Measurements from ENCODE around the gene NONO.
"Not testable (repeated sequence)": the region's sequence is repeated elsewhere in the genome, so short reads cannot be mapped to it uniquely, and the experiment has no call there.

NONO gene

GRCh38 chrX:71283403-71284143 lies at the start of gene NONO:
Gene NONO (plus strand): TSS chrX:71283635. CDS start chrX:71290638, 7,003 bp downstream.
- peak; percentile 98 for DNase-seq

DNA sequence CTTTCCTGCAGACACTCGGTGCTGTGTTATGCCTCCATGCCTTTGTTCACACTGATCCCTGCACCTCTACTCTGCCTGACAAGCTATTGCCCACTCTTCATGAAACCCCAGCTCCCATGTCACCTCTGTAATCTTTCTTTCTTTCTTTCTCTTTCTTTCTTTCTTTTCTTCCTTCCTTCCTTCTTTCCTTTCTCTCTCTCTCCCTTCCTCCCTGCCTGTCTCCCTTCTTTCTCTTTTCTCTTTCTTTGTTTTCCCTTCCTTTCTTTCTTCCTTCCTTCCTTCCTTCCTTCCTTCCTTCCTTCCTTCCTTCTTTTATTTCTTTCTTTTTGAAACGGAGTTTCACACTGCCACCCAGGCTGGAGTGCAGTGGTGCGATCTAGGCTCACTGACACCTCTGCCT lies 48.0 kb upstream of the NONO start:
- no peak for DNase-seq

DNA sequence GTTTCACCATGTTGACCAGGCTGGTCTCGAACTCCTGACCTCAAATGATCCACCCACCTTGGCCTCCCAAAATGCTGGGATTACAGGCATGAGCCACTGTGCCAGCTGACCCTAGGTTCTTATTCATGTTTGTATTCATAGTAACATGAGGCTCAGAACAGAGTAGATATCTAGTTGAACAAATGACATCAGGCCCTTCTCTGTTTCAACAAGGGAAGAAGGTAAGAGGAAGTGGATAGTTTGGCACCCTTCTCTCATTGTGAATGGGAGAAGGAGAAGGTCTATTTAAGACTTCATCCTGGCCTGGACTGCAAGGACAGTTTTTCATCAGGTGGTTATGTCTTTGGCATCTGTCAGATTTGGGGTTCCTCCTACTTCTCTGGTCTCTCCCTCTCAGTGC lies 46.6 kb upstream of the NONO start:
- no peak for DNase-seq

GRCh38 chrX:71239781-71240180 lies 43.7 kb upstream of the NONO start:
- DNase-seq, result no peak

DNA sequence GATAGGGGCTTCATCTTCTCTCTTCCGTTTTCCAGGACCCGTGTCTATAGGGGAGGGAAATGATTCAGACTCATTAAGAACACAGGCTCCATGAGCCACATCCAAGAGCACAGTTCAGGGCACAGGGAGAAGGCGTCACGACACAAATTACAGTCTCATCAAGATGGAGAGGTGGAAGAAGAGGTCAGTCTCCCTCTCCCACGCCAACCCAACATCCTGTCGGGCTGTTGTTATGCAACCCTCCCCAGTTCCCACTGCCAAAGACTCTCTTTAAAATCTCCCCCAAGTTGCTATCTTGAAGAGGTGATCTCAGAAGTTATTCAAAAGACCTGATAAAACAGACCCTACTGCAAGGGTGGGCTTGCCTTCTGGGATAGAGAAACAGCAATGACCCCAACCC lies 42.1 kb upstream of the NONO start:
- no peak for DNase-seq

DNA sequence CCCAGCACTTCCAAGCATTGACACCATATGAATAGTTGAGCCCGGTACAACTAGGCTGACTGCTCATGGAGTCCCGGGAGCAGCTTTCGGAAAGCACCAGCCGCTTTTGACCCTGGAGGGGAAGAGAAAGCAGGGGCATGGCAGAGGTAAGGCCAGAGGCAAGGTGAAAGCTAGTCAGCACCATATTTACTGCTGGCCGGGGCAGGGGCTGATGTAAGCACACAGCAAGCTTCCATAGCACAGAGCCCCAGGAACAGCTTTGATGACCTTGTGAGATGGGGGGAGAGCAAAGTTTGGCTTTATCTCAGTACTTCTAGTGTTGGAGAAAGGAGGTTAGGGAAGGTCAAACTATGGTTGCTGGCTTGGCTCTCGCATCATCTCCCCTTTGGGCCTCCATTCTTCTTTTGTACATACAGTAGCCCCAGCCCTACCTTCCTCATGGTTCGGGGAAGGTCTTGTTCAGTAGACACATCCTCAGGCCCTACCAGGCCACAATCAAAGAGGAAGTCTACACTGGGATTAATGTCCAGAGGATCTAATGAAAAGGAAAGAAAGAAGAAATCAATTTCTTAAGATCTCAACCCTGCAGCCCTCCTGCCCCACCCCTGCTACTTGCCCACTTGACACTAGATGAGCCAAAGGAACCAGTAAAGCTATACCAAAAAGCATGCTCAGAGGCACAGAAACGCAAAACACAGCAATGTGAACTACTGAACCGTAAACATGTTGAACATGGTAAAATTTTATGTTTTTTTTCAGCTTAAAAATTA lies 38.9 kb upstream of the NONO start:
- no peak for DNase-seq

DNA sequence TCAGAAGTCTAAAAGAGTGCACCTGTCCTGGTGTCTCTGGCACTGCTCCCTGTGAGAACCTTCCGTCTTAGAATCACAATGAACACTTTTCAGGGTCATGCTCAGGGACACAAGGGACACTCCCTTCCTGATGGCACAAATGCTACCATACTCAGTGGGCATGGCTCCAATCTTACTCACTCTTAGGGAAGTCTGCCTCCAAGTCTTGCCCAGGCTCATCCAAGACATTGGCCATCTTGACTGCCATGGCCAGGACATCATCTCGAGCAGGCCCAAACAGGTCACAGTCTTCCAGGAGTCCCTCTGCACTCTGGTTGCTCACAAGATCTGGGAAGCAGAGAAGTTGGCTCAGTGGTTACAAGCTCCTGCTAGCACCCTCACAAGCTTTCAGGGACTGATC lies 38.3 kb upstream of the NONO start:
- DNase-seq, result no peak

DNA sequence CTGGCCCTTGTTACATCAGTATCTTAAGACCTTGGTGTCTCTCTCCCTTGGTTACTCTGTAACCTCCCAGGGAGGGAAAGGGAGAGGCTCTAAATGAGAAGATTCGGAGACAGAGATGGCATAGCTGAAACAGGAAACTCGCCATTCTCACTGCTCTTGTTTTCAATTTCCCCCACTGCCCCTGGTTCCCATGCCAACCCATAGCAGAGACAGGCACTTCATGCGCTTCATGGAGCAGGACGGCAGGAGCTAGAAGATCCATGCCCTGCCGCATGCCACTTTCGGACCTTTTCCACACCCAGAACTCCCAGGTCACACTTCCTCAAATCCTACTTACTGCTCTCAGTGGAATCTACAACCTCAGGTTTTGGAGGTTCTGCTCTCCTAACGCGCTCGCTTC lies 32.6 kb upstream of the NONO start:
- DNase-seq, result no peak

GRCh38 chrX:71251466-71251973 lies 31.9 kb upstream of the NONO start:
- no peak for DNase-seq

- no peak for DNase-seq
Observed at GRCh38 chrX:71252221-71252620, 31.2 kb upstream of the NONO start.

- peak; percentile 48 for DNase-seq
Observed at GRCh38 chrX:71253253-71254091, 30.0 kb upstream of the NONO start.

DNA sequence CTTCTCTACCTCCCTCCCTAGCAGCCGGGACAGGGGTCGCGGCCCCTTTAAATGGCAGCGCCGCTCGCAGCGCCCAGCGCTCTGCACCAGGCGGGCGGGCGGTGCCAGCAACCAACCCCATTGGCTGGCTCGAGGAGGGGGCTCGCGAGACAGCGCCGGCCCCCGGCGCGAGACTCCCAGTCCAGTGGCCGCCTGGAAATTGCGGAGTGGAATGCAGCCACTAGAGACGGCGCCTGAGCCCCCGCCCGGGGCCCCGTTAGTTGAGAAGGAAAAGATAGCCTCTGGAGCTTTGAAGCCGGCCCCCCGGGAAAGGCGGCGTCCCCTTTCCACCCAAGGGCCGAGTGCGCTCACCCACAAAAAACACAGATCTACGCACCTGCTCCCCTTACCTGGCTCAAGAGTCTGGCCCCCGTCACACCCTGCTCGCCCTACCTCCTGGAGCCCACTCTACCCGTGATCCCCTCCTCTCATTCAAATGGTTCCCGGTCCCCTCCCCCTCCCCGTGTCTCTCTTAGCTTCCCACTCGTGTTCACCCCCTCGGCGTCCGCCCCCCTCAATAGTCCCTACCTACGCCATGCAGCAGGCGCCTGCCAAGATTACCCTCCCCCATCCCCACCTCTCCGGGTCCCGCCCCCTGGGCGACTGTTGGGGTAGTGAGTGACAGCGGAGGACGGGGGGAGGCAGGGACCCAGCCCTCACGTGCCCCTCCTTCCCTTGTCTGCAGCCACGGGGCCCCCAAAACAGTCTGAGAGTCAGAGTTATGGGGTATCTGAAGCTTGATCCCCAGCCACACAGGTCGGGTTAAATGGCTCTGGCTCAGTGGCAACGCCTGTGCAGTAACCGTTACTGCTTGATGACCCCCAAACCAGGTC lies 29.1 kb upstream of the NONO start, which contains the start of gene ZMYM3:
Gene ZMYM3, minus strand, starts transcription at position 49 of the 872 bp plus-strand sequence. CDS start 885 bp downstream, outside the sequence.
- peak; percentile 83 for DNase-seq

- peak; percentile 29 for DNase-seq
Observed at GRCh38 chrX:71256051-71256450, 27.4 kb upstream of the NONO start.

- no peak for DNase-seq
Observed at GRCh38 chrX:71256856-71257255, 26.6 kb upstream of the NONO start.

- not testable (repeated sequence) for DNase-seq
Observed at GRCh38 chrX:71268624-71269023, 14.8 kb upstream of the NONO start.

DNA sequence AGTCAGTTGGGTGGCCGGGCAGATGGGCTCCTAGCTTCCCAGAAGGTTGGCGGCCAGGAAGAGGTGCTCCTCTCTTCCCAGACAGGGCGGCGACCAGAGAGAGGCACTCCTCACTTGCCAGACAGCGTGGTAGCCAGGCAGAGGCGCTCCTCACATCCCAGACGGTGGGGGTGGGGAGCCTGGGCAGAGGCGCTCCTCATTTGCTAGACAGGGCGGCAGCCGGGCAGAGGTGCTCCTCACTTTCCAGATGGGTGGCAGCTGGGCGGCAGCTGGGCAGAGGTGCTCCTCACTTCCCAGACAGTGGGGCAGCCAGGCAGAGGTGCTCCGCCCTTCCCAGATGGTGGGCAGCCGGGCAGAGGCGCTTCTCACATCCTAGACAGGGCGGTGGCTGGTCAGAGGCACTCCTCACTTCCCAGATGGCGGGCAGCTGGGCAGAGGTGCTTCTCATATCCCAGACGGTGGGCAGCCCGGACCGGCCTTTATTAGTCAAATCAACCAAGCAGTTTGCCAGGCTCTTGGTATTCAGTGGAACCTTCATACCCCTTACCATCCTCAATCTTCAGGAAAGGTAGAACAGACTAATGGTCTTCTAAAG lies 13.5 kb upstream of the NONO start:
- DNase-seq, result no peak

- DNase-seq, result not testable (repeated sequence)
Observed at GRCh38 chrX:71272313-71272712, 11.1 kb upstream of the NONO start.

GRCh38 chrX:71281300-71281699 lies 2.1 kb upstream of the NONO start:
- not testable (repeated sequence) for DNase-seq

DNA sequence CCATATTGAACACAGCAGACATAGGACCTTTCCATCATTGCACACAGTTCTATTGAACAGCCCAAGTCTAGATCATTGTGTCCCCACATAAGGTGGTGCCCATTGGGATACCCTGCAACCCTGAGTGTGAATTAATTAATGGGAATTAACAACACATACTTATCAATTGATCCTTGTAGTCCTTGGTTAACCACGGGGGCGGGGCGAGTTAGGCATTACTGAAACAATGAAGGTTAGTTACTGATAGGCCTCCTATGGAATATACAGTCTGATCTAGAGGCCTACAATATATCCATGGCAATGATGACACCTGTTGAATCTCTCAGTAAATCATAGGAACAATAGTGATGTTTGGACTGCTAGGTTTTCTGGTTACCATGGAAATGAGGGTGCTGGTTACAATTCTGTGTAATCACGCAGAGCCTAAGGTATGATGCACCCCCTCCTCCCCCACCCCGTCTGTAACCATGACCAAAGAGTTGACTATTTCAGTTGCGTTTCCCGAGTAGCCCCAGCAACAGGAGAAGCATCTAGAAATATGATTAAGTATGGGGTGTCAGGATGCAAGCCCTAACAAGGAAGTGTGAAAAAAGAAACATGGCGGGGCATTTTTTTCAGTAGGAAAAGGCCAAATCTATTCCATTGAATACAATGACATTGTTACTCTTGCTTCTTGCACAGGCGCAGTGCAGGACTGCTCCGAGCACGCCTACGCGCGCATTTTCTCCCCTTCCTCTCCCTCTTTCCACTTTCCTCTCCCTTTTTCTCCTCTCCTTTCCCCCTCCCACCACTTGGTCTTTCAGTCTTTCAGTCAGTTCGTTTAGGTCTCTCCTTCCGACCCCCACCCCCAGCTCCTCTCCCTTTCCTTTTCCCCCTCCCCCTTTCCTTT lies 677 bp upstream of the NONO start:
- DNase-seq, result no peak

GRCh38 chrX:71285929-71286328 lies 2.5 kb downstream of the NONO start:
- DNase-seq, result no peak

- DNase-seq, result no peak
Observed at GRCh38 chrX:71291381-71291780, 7.9 kb downstream of the NONO start.

All from EL (cell line).